ENCODE data around the gene ZIC5. TPM values are rescaled to one million over a fixed set of nuclear protein-coding genes. Genes with fewer than 3 reads are reported as not detected.

ZIC5 gene
- total and polyA plus RNA-seq, 2 of the 4 experiments (the other 2 are of a cell fraction) = not detected

GRCh38 chr13:99992949-99993351 is 21.4 kb upstream of the ZIC5 start:
- no peak overlapping the region for H3K27ac ChIP-seq (ENCODE audit: insufficient read depth, low read length)
- H3K18ac ChIP-seq (ENCODE audit: low read depth, low read length) = no peak overlapping the region
- H3K9me1 ChIP-seq (ENCODE audit: insufficient read depth, low read length) = 0 out of 2 replicates have a peak, but pooled peaks cover 3% of the 10 kb centered on the region
- H2AFZ ChIP-seq (replicated peaks; ENCODE audit: low read length, poor library complexity) = no peak overlapping the region
- no peak overlapping the region for H2BK15ac ChIP-seq (ENCODE audit: low read depth, low read length)
- DNase-seq (no peak), ATAC-seq (ENCODE audit: low read depth) (no peak)
- no peak overlapping the region for H2BK20ac ChIP-seq (ENCODE audit: low read depth, low read length)
- no peak overlapping the region for H4K8ac ChIP-seq (ENCODE audit: low read depth in 2 of 2, low read length in 2 of 2)
- H3K56ac ChIP-seq (ENCODE audit: extremely low read depth, insufficient read depth, low read length) = no peak overlapping the region
- no peak overlapping the region for H2AK9ac ChIP-seq (replicated peaks; ENCODE audit: low read depth, low read length, poor library complexity)
- H3K9ac ChIP-seq (ENCODE audit: low read depth, low read length) = no peak overlapping the region
- dilution Hi-C loops (cut with HindIII; ENCODE audit: low sequenced_read_pairs, unreplicated experiment) = no loop called here
- H2AK5ac ChIP-seq (ENCODE audit: low read depth, low read length) = no peak overlapping the region
- no peaks in the 10 kb centered on the region for H3K36me3 ChIP-seq (ENCODE audit: control insufficient read depth, insufficient read depth, low read length)
- H3K4me3 ChIP-seq (ENCODE audit: insufficient read depth, low read depth, low read length) = no peak overlapping the region
- no peak overlapping the region for H3K14ac ChIP-seq (replicated peaks; ENCODE audit: low read depth, low read length)
- H3K27me3 ChIP-seq (ENCODE audit: control insufficient read depth, insufficient read depth, low read length) = peaks cover 94% of the 10 kb centered on the region
- no peak overlapping the region for H3K4me2 ChIP-seq (ENCODE audit: low read depth, low read length)
- no peak overlapping the region for H3K23ac ChIP-seq (ENCODE audit: low read depth, low read length)
- in situ Hi-C loops (cut with MboI; ENCODE audit: low sequenced_read_pairs) = no loop called here
- BruUV-seq (replicated peaks) = no TSS peak
- H2BK5ac ChIP-seq (ENCODE audit: low read depth, low read length, poor library complexity, severe bottlenecking) = no peak overlapping the region
- WGBS, 2 experiments (ENCODE audit: extremely low coverage in 2 of 2, insufficient read length in 1 of 2) = no CpG with 5 or more reads among the region's 3 CpGs
- ChIA-PET CTCF (no interaction called here), POLR2A (ENCODE audit: unreplicated experiment) (interaction anchor here (0.7 kb wide), 1 partner anchor 10 kb away, joined by 5 read pairs; no protein-coding TSS in a partner anchor)
- no peaks in the 10 kb centered on the region for H4K20me1 ChIP-seq (ENCODE audit: insufficient read depth, low read length)
- no peak overlapping the region for H4K91ac ChIP-seq (ENCODE audit: insufficient read depth, low read depth, low read length)
- H3K9me3 ChIP-seq (ENCODE audit: control insufficient read depth, insufficient read depth, low read length) = peaks cover 34% of the 10 kb centered on the region
- no peak overlapping the region for H3K4ac ChIP-seq (ENCODE audit: low read depth, low read length)
- intact Hi-C loops (cut with micrococcal nuclease) = no loop called here
- H3K4me1 ChIP-seq (ENCODE audit: control insufficient read depth, insufficient read depth, low read length) = no peaks in the 10 kb centered on the region
- no peak overlapping the region for H4K5ac ChIP-seq (ENCODE audit: low read depth, low read length)
- H2BK120ac ChIP-seq (ENCODE audit: low read depth, low read length) = no peak overlapping the region
- no peaks in the 10 kb centered on the region for H3K79me1 ChIP-seq (ENCODE audit: low read depth in 1 of 2, low read length in 2 of 2)
- TF ChIP-seq MAFK (IDR thresholded peaks at IDR 0.05; ENCODE audit: low read depth, low read length) (no peak), RAD21 (IDR thresholded peaks at IDR 0.05; ENCODE audit: low read length) (no peak), MXI1 (IDR thresholded peaks at IDR 0.05; ENCODE audit: borderline replicate concordance, low read depth, low read length) (no peak), CEBPB (IDR thresholded peaks at IDR 0.05; ENCODE audit: low read depth, low read length) (no peak), USF2 (IDR thresholded peaks at IDR 0.05; ENCODE audit: low read depth, low read length) (no peak), NFE2L2 (IDR thresholded peaks at IDR 0.05; ENCODE audit: low read depth, low read length) (no peak), FOS (IDR thresholded peaks at IDR 0.05; ENCODE audit: low read depth, low read length) (no peak), RFX5 (IDR thresholded peaks at IDR 0.05; ENCODE audit: low read depth, low read length) (no peak), RCOR1 (IDR thresholded peaks at IDR 0.05; ENCODE audit: insufficient replicate concordance, low read length) (no peak), BHLHE40 (IDR thresholded peaks at IDR 0.05; ENCODE audit: low read depth, low read length) (no peak), SMC3 (IDR thresholded peaks at IDR 0.05; ENCODE audit: low read depth, low read length) (no peak), CHD1 (IDR thresholded peaks at IDR 0.05; ENCODE audit: low read depth, low read length) (no peak), ELK1 (IDR thresholded peaks at IDR 0.05; ENCODE audit: borderline replicate concordance, low read depth, low read length) (no peak), CTCF (conservative IDR thresholded peaks at IDR 0.05; ENCODE audit: low read depth, low read length) (no peak), POLR2A (IDR thresholded peaks at IDR 0.05; ENCODE audit: low read depth, low read length) (no peak), MAZ (IDR thresholded peaks at IDR 0.05; ENCODE audit: borderline replicate concordance, low read depth, low read length) (no peak)
